Esophagus squamous epithelium (tissue), 4 donors: ENCODE data around the gene UNC5B.

Experiments
- POLR2A ChIP-seq, 4 donors: fragments of 450-650 bp; IDR thresholded peaks; one replicate each; pipeline ENCODE4 v1.6.1; 2017; ENCODE audit warnings: antibody characterized with exemption in 4 of 4, mild to moderate bottlenecking in 4 of 4, moderate library complexity in 3 of 4
- TF ChIP-seq, protein P1 (sequence below), 6 experiments: fragments of 450-650 bp in 4 of 6; fragments of 200-600 bp in 2 of 6; sonication (generic) in 2 of 6; IDR thresholded peaks; one replicate each; pipeline ENCODE4 v1.5.1; 2016 to 2019; ENCODE audit warnings: antibody characterized with exemption in 6 of 6, mild to moderate bottlenecking in 4 of 6, moderate library complexity in 4 of 6

DNA sequence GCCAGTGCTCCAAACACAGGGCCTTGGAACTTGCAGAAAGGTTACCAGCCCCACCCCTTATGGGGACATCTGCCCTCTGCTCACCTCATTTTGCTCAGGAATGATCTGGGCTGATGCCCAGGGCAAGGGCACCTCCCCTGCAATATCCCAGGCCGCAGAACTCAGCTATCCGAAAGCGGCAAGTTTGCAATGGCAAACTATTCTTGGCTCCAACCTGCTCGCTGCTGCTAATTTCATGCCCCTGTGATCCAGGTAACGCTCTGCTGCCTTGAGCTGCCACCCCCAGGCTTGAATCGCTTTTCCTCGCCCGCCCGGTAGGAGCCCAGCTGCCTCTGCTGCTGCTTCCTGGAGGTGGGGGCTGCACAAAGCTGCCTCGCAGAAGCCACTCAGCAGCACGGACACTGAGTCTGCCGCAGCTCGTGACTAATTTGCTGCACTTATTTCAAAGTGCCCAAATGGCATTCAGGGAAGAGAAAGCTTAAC, 124.9 kb downstream of the UNC5B start:
- TF ChIP-seq, protein P1, sequence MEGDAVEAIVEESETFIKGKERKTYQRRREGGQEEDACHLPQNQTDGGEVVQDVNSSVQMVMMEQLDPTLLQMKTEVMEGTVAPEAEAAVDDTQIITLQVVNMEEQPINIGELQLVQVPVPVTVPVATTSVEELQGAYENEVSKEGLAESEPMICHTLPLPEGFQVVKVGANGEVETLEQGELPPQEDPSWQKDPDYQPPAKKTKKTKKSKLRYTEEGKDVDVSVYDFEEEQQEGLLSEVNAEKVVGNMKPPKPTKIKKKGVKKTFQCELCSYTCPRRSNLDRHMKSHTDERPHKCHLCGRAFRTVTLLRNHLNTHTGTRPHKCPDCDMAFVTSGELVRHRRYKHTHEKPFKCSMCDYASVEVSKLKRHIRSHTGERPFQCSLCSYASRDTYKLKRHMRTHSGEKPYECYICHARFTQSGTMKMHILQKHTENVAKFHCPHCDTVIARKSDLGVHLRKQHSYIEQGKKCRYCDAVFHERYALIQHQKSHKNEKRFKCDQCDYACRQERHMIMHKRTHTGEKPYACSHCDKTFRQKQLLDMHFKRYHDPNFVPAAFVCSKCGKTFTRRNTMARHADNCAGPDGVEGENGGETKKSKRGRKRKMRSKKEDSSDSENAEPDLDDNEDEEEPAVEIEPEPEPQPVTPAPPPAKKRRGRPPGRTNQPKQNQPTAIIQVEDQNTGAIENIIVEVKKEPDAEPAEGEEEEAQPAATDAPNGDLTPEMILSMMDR (IDR thresholded peaks at IDR 0.05) = no peak
- no peak for TF ChIP-seq POLR2A (IDR thresholded peaks at IDR 0.05)
